ENCODE results near the gene GALNT16. TPM values are rescaled to one million over a fixed set of nuclear protein-coding genes. Genes with fewer than 3 reads are reported as not detected.

GALNT16 gene
- total and polyA plus RNA-seq, 2 donors (not counting 3 experiments of a cell fraction or from before 2014, with no cell fraction given), result 0.39 to 0.49 TPM

GRCh38 chr14:69285661-69286255 is 25.8 kb downstream of the GALNT16 start:
- DNase-seq (ENCODE audit: low read depth, low spot score), result no peak
- TF ChIP-seq JUN (IDR thresholded peaks at IDR 0.05; ENCODE audit: borderline replicate concordance, insufficient read depth, insufficient read length, low read depth), result no peak
- TF ChIP-seq FOS (IDR thresholded peaks at IDR 0.05; ENCODE audit: borderline replicate concordance, insufficient read depth, low read length), result no peak
- no peak for TF ChIP-seq POLR2AphosphoS5 (IDR thresholded peaks at IDR 0.05; ENCODE audit: insufficient read depth, low read depth, low read length)
- TF ChIP-seq, protein P1, sequence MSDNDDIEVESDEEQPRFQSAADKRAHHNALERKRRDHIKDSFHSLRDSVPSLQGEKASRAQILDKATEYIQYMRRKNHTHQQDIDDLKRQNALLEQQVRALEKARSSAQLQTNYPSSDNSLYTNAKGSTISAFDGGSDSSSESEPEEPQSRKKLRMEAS (IDR thresholded peaks at IDR 0.05; ENCODE audit: insufficient read depth, insufficient read length), result no peak
- TF ChIP-seq POLR2A (IDR thresholded peaks at IDR 0.05; ENCODE audit: low read depth, low read length), result no peak
- TF ChIP-seq, protein P2, sequence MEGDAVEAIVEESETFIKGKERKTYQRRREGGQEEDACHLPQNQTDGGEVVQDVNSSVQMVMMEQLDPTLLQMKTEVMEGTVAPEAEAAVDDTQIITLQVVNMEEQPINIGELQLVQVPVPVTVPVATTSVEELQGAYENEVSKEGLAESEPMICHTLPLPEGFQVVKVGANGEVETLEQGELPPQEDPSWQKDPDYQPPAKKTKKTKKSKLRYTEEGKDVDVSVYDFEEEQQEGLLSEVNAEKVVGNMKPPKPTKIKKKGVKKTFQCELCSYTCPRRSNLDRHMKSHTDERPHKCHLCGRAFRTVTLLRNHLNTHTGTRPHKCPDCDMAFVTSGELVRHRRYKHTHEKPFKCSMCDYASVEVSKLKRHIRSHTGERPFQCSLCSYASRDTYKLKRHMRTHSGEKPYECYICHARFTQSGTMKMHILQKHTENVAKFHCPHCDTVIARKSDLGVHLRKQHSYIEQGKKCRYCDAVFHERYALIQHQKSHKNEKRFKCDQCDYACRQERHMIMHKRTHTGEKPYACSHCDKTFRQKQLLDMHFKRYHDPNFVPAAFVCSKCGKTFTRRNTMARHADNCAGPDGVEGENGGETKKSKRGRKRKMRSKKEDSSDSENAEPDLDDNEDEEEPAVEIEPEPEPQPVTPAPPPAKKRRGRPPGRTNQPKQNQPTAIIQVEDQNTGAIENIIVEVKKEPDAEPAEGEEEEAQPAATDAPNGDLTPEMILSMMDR (IDR thresholded peaks at IDR 0.05; ENCODE audit: extremely low read depth in 1 of 2, insufficient read depth in 1 of 2, low read depth in 1 of 2, low read length in 2 of 2), result no peak
- TF ChIP-seq MYC (IDR thresholded peaks at IDR 0.05; ENCODE audit: low read depth, low read length), result no peak
- no peak for TF ChIP-seq GATA2 (IDR thresholded peaks at IDR 0.05; ENCODE audit: insufficient read depth, insufficient read length, low read depth, low read length)
- TF ChIP-seq EZH2 (IDR thresholded peaks at IDR 0.05; ENCODE audit: borderline replicate concordance, low read depth, low read length, severe bottlenecking), result no peak
- Histone ChIP-seq H3K79me2 (ENCODE audit: control insufficient read depth, insufficient read depth, low read length) (no peaks in the 10 kb centered on the region), H3K27ac (ENCODE audit: insufficient read depth, low read depth, low read length) (no peak overlapping the region), H2AFZ (ENCODE audit: low read depth, low read length) (no peak overlapping the region), H3K27me3 (ENCODE audit: control insufficient read depth in 2 of 2, insufficient read depth in 2 of 2, low read length in 2 of 2) (no peaks in the 10 kb centered on the region), H3K4me1 (ENCODE audit: control insufficient read depth, extremely low read depth, insufficient read depth, low read length) (no peaks in the 10 kb centered on the region), H3K36me3 (ENCODE audit: control insufficient read depth in 2 of 2, extremely low read depth in 1 of 2, insufficient read depth in 2 of 2, low read length in 2 of 2) (no peaks in the 10 kb centered on the region), H3K9me3 (replicated peaks; ENCODE audit: control insufficient read depth, insufficient read depth, low read length) (no peaks in the 10 kb centered on the region), H3K4me3 (replicated peaks in 1 of 3; ENCODE audit: insufficient read depth in 1 of 3, low read depth in 1 of 3, low read length in 3 of 3) (no peak overlapping the region), H3K4me2 (ENCODE audit: insufficient read depth, low read length) (no peak overlapping the region), H4K20me1 (replicated peaks; ENCODE audit: control insufficient read depth, extremely low read depth, insufficient read depth, low read length) (no peaks in the 10 kb centered on the region), H3K9me1 (replicated peaks; ENCODE audit: control insufficient read depth, extremely low read depth, insufficient read depth, low read length) (no peaks in the 10 kb centered on the region), H3K9ac (replicated peaks; ENCODE audit: extremely low read depth, insufficient read depth, low read length) (no peak overlapping the region)
- intact Hi-C loops (cut with micrococcal nuclease) (loop anchor here (5.0 kb wide), 1 partner anchor 43 kb away; no protein-coding TSS in a partner anchor), dilution Hi-C loops (cut with MboI; ENCODE audit: extremely low pct_ligation_motif_present, low sequenced_read_pairs) (no loop called here)
- POLR2A ChIA-PET, result no interaction called here
- CTCF ChIA-PET, result no interaction called here
- no TSS peak for BruUV-seq (replicated peaks)
- no peak for FAIRE-seq

All from endothelial cell of umbilical vein (primary cell).